Lower leg skin (tissue), 3 donors: ENCODE results near the gene TMEM156.

Experiments used
- POLR2A ChIP-seq, 2 donors: fragments of 450-650 bp; IDR thresholded peaks; one replicate each; pipeline ENCODE4 v1.6.1; 2016 to 2017; ENCODE audit warnings: antibody characterized with exemption in 2 of 2, mild to moderate bottlenecking in 1 of 2, moderate library complexity in 1 of 2
- TF ChIP-seq, protein P1 (sequence below), 3 donors: fragments of 450-650 bp; IDR thresholded peaks; one replicate each; pipeline ENCODE4 v1.5.1; 2016; ENCODE audit warnings: antibody characterized with exemption in 3 of 3, mild to moderate bottlenecking in 3 of 3, moderate library complexity in 2 of 3

DNA sequence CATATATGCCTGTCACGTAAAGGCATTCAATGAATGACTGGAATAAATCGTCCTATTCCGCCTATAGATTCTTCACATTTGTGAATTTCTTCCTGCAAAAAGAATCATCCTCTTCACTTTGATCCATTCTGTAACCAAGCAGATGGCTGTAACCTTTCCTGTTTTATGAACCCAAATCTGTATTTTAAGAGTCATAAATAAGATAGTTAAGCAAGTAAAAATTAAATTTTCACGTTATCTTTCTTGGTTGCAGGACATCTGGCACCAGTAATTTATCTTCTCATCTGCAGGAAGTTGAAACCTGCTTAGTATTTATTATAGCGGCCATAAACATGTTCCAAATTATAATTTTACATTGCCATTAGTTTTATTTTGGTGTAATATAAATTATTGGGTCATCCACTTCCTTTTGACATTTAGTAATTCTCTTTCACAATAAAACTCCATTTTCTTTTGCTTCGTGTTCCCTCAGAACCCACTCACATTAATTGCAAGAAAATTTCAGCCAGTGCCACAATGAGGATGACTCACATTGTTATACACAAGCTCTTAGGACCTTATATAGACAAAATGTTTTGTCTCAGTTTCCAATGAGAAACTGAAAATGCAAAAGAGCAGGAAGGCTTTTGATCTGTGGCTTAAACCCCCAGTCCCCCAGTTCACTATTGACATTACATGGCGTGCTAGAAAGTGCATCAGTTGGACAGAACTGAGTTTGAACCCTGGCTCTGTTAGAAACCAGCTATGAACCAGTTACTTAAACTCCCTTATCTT, 51.1 kb downstream of the TMEM156 start:
- TF ChIP-seq, protein P1, sequence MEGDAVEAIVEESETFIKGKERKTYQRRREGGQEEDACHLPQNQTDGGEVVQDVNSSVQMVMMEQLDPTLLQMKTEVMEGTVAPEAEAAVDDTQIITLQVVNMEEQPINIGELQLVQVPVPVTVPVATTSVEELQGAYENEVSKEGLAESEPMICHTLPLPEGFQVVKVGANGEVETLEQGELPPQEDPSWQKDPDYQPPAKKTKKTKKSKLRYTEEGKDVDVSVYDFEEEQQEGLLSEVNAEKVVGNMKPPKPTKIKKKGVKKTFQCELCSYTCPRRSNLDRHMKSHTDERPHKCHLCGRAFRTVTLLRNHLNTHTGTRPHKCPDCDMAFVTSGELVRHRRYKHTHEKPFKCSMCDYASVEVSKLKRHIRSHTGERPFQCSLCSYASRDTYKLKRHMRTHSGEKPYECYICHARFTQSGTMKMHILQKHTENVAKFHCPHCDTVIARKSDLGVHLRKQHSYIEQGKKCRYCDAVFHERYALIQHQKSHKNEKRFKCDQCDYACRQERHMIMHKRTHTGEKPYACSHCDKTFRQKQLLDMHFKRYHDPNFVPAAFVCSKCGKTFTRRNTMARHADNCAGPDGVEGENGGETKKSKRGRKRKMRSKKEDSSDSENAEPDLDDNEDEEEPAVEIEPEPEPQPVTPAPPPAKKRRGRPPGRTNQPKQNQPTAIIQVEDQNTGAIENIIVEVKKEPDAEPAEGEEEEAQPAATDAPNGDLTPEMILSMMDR (IDR thresholded peaks at IDR 0.05), result no peak
- TF ChIP-seq POLR2A (IDR thresholded peaks at IDR 0.05), result no peak
